SK-N-SH treated with all-trans-retinoic acid at 6 μM for 48 hours (cell line): ENCODE measurements around the gene IGFL3.

Source experiments
- ISL1 ChIP-seq: fragments of 250-450 bp; sonication (Bioruptor Pico); IDR thresholded peaks from 2 replicates; pipeline ENCODE4 v2.1.2; 2022; ENCODE audit warnings: mild to moderate bottlenecking, moderate library complexity
- OSR1 ChIP-seq: fragments of 250-450 bp; sonication (Bioruptor Pico); IDR thresholded peaks from 2 replicates; pipeline ENCODE4 v1.8.0; 2022; ENCODE audit warnings: moderate library complexity, mild to moderate bottlenecking, inconsistent platforms
- TF ChIP-seq, protein P1 (sequence below): fragments of 250-450 bp; sonication (Bioruptor Pico); IDR thresholded peaks from 2 replicates; pipeline ENCODE4 v1.8.0; 2020; ENCODE audit warnings: mild to moderate bottlenecking, moderate library complexity, borderline replicate concordance

DNA sequence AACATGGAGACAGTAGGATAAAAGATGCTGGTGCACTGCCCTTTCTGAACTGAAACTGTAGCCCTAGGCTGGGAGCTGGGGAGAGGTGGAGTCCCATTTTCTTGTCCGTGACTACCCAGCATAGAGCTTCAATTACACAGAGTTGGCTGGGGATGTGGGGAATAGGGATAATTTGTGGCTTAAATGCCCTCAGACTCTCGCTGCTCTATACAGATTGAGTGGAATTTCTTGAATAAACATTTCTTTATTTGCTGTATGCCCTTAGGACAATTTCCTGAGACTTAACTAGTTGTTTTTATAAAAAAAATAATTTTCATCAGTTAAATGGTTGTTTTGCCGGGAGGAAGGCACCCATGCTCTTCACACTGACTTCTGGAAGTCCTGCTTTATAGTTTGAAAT is 30.7 kb upstream of the IGFL3 start:
- TF ChIP-seq OSR1 (CRISPR knock-in tag) (no peak), ISL1 (CRISPR knock-in tag) (no peak)
- TF ChIP-seq, protein P1, sequence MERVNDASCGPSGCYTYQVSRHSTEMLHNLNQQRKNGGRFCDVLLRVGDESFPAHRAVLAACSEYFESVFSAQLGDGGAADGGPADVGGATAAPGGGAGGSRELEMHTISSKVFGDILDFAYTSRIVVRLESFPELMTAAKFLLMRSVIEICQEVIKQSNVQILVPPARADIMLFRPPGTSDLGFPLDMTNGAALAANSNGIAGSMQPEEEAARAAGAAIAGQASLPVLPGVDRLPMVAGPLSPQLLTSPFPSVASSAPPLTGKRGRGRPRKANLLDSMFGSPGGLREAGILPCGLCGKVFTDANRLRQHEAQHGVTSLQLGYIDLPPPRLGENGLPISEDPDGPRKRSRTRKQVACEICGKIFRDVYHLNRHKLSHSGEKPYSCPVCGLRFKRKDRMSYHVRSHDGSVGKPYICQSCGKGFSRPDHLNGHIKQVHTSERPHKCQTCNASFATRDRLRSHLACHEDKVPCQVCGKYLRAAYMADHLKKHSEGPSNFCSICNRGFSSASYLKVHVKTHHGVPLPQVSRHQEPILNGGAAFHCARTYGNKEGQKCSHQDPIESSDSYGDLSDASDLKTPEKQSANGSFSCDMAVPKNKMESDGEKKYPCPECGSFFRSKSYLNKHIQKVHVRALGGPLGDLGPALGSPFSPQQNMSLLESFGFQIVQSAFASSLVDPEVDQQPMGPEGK (CRISPR knock-in tag): no peak
